ENCODE results near the gene PAPOLB. TPM values are rescaled to one million over a fixed set of nuclear protein-coding genes. Genes with fewer than 3 reads are reported as not detected.

Gene PAPOLB
- polyA plus RNA-seq, 1 donor from 2014 or later: 0.05 TPM

DNA sequence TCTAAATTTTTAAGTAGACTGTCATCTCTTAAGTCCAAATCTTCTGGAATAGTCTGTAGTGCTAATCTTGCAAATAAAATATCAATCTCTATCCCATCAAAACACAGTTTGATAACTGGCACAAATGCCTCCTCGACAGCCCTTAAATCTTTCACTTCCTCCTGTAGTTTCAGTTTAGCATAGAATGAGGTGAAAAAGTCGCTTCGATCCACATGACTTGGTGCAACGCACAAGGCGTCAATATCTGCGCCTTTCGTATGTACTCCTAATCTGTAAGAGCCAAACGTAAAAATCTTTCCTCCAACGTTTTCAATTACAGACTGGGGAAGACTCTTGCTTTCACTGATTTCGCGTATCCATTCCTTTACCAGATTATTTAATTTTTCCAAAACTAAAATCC lies 603 bp downstream of the PAPOLB start:
- no peak for TF ChIP-seq EP300 (conservative IDR thresholded peaks at IDR 0.05; ENCODE audit: poor library complexity, severe bottlenecking)
- TF ChIP-seq RAD21 (conservative IDR thresholded peaks at IDR 0.05): no peak
- no peak for TF ChIP-seq EZH2 (IDR thresholded peaks at IDR 0.05; ENCODE audit: borderline replicate concordance, insufficient read depth, low read length, poor library complexity, severe bottlenecking)
- no peak for TF ChIP-seq MXI1 (conservative IDR thresholded peaks at IDR 0.05; ENCODE audit: poor library complexity, severe bottlenecking)
- TF ChIP-seq POLR2AphosphoS5 (IDR thresholded peaks at IDR 0.05): no peak
- no peak for TF ChIP-seq SMC3 (conservative IDR thresholded peaks at IDR 0.05; ENCODE audit: poor library complexity)
- no peak for TF ChIP-seq TAF1 (IDR thresholded peaks at IDR 0.05; ENCODE audit: low read depth)
- TF ChIP-seq, protein P1, sequence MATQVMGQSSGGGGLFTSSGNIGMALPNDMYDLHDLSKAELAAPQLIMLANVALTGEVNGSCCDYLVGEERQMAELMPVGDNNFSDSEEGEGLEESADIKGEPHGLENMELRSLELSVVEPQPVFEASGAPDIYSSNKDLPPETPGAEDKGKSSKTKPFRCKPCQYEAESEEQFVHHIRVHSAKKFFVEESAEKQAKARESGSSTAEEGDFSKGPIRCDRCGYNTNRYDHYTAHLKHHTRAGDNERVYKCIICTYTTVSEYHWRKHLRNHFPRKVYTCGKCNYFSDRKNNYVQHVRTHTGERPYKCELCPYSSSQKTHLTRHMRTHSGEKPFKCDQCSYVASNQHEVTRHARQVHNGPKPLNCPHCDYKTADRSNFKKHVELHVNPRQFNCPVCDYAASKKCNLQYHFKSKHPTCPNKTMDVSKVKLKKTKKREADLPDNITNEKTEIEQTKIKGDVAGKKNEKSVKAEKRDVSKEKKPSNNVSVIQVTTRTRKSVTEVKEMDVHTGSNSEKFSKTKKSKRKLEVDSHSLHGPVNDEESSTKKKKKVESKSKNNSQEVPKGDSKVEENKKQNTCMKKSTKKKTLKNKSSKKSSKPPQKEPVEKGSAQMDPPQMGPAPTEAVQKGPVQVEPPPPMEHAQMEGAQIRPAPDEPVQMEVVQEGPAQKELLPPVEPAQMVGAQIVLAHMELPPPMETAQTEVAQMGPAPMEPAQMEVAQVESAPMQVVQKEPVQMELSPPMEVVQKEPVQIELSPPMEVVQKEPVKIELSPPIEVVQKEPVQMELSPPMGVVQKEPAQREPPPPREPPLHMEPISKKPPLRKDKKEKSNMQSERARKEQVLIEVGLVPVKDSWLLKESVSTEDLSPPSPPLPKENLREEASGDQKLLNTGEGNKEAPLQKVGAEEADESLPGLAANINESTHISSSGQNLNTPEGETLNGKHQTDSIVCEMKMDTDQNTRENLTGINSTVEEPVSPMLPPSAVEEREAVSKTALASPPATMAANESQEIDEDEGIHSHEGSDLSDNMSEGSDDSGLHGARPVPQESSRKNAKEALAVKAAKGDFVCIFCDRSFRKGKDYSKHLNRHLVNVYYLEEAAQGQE (IDR thresholded peaks at IDR 0.05; ENCODE audit: borderline replicate concordance): no peak
- TF ChIP-seq, protein P2, sequence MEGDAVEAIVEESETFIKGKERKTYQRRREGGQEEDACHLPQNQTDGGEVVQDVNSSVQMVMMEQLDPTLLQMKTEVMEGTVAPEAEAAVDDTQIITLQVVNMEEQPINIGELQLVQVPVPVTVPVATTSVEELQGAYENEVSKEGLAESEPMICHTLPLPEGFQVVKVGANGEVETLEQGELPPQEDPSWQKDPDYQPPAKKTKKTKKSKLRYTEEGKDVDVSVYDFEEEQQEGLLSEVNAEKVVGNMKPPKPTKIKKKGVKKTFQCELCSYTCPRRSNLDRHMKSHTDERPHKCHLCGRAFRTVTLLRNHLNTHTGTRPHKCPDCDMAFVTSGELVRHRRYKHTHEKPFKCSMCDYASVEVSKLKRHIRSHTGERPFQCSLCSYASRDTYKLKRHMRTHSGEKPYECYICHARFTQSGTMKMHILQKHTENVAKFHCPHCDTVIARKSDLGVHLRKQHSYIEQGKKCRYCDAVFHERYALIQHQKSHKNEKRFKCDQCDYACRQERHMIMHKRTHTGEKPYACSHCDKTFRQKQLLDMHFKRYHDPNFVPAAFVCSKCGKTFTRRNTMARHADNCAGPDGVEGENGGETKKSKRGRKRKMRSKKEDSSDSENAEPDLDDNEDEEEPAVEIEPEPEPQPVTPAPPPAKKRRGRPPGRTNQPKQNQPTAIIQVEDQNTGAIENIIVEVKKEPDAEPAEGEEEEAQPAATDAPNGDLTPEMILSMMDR (IDR thresholded peaks at IDR 0.05; ENCODE audit: poor library complexity, severe bottlenecking): no peak
- Histone ChIP-seq H3F3A (ENCODE audit: insufficient read depth, low read length, poor library complexity, severe bottlenecking) (no peaks in the 10 kb centered on the region), H3K27ac (ENCODE audit: low read length) (no peak overlapping the region), H4K20me1 (ENCODE audit: insufficient read depth) (no peaks in the 10 kb centered on the region), H3K9ac (ENCODE audit: low read length) (no peak overlapping the region), H3K4me3 (ENCODE audit: low read length) (no peak overlapping the region), H3K36me3 (ENCODE audit: insufficient read depth, low read length) (no peaks in the 10 kb centered on the region), H3K4me2 (ENCODE audit: low read length) (no peak overlapping the region), H3K9me3 (ENCODE audit: low read length) (no peaks in the 10 kb centered on the region), H3K27me3 (ENCODE audit: insufficient read depth, low read depth, low read length) (no peaks in the 10 kb centered on the region), H2AFZ (ENCODE audit: low read depth, low read length) (no peak overlapping the region), H3K9me2 (ENCODE audit: insufficient read depth, low read length) (no peaks in the 10 kb centered on the region), H3K79me2 (replicated peaks; ENCODE audit: insufficient read depth, low read length) (no peaks in the 10 kb centered on the region)

DNA sequence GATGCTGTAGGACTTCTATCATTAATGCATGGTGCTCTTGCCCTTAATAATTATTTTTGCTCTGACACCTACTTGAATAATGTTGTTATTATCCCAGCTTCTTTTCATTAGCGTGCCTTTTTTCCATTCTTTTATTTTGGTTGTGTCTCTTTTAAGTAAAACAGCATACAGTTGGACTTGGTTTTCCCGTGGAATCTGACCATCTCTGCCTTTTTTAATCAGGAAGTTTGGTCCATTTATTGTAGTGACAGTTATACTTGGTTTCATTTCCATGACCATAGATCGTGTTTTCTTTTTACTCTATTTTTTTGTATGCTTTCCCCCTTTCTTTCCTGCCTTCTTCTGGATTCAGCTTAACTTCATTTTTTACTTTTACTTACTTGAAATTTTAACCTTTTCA lies 4.6 kb downstream of the PAPOLB start:
- Histone ChIP-seq H3K4me3 (ENCODE audit: low read length) (no peak overlapping the region), H2AFZ (ENCODE audit: low read depth, low read length) (no peak overlapping the region), H3K9me2 (ENCODE audit: insufficient read depth, low read length) (no peaks in the 10 kb centered on the region), H3K27me3 (ENCODE audit: insufficient read depth, low read depth, low read length) (no peaks in the 10 kb centered on the region), H3K4me2 (ENCODE audit: low read length) (no peak overlapping the region), H3K9me3 (ENCODE audit: low read length) (no peaks in the 10 kb centered on the region), H3F3A (ENCODE audit: insufficient read depth, low read length, poor library complexity, severe bottlenecking) (no peaks in the 10 kb centered on the region), H3K79me2 (replicated peaks; ENCODE audit: insufficient read depth, low read length) (no peaks in the 10 kb centered on the region), H3K36me3 (ENCODE audit: insufficient read depth, low read length) (no peaks in the 10 kb centered on the region), H3K9ac (ENCODE audit: low read length) (no peak overlapping the region), H3K27ac (ENCODE audit: low read length) (no peak overlapping the region), H4K20me1 (ENCODE audit: insufficient read depth) (no peaks in the 10 kb centered on the region)
- TF ChIP-seq EP300 (conservative IDR thresholded peaks at IDR 0.05; ENCODE audit: poor library complexity, severe bottlenecking) (no peak), SMC3 (conservative IDR thresholded peaks at IDR 0.05; ENCODE audit: poor library complexity) (no peak), MXI1 (conservative IDR thresholded peaks at IDR 0.05; ENCODE audit: poor library complexity, severe bottlenecking) (no peak), POLR2AphosphoS5 (IDR thresholded peaks at IDR 0.05) (no peak), TAF1 (IDR thresholded peaks at IDR 0.05; ENCODE audit: low read depth) (no peak), EZH2 (IDR thresholded peaks at IDR 0.05; ENCODE audit: borderline replicate concordance, insufficient read depth, low read length, poor library complexity, severe bottlenecking) (no peak), RAD21 (conservative IDR thresholded peaks at IDR 0.05) (no peak)
- TF ChIP-seq, protein P1 (IDR thresholded peaks at IDR 0.05; ENCODE audit: borderline replicate concordance): no peak
- TF ChIP-seq, protein P2 (IDR thresholded peaks at IDR 0.05; ENCODE audit: poor library complexity, severe bottlenecking): no peak

All from neural cell (in vitro differentiated cells).